Upper lobe of left lung (tissue), 6 donors: ENCODE measurements around the gene TRAPPC2. TPM values are rescaled to one million over a fixed set of nuclear protein-coding genes. Genes with fewer than 3 reads are reported as not detected.

ENCODE experiments used
- ATAC-seq, 2 donors: fragments of 200-7000 bp; cut with Tn5 transposase; one replicate each; pipeline ENCODE4 v1.9.1; 2022; ENCODE audit warnings: mild to moderate bottlenecking in 2 of 2, moderate library complexity in 2 of 2; ENCODE audit not compliant: low FRiP score in 2 of 2
- DNase-seq, 2 donors: peaks; one replicate each; pipeline ENCODE4 v3.0.0-alpha.2; 2019 to 2020
- H3K27ac ChIP-seq, 4 donors: fragments of 200-600 bp; sonication (generic); one replicate each; pipeline ENCODE4 v1.5.1; 2016 to 2019
- H3K27me3 ChIP-seq, 4 donors: fragments of 200-600 bp; sonication (generic); one replicate each; pipeline ENCODE4 v1.5.1; 2017 to 2019
- H3K36me3 ChIP-seq, 4 donors: fragments of 200-600 bp; sonication (generic); one replicate each; pipeline ENCODE4 v1.5.1; 2016 to 2019
- H3K4me1 ChIP-seq, 4 donors: fragments of 200-600 bp; sonication (generic); one replicate each; pipeline ENCODE4 v1.5.1; 2018 to 2019
- H3K4me3 ChIP-seq, 4 donors: fragments of 200-600 bp; sonication (generic); one replicate each; pipeline ENCODE4 v1.5.1; 2017 to 2019; ENCODE audit warnings: mild to moderate bottlenecking in 2 of 4, moderate library complexity in 1 of 4
- H3K9me3 ChIP-seq, 4 donors: fragments of 200-600 bp; sonication (generic); one replicate each; pipeline ENCODE4 v1.5.1; 2018 to 2019
- EP300 ChIP-seq, 4 donors: sonication (generic); formaldehyde crosslinking; IDR thresholded peaks; one replicate each; pipeline ENCODE4 v1.5.1; 2017; ENCODE audit warnings: antibody characterized with exemption in 4 of 4, control low read depth in 2 of 4
- POLR2A ChIP-seq, 4 donors: fragments of 450-650 bp; IDR thresholded peaks; one replicate each; pipeline ENCODE4 v1.5.1; 2016 to 2017; ENCODE audit warnings: antibody characterized with exemption in 4 of 4, mild to moderate bottlenecking in 2 of 4
- POLR2AphosphoS5 ChIP-seq, 2 donors: sonication (generic); formaldehyde crosslinking; IDR thresholded peaks; one replicate each; pipeline ENCODE4 v1.5.1; 2017; ENCODE audit warnings: antibody characterized with exemption in 2 of 2
- WGBS, 2 donors: methylation state at CpG; one replicate each; pipeline ENCODE4 v1.1.5; 2017 to 2018; 5-methylcytosine and 5-hydroxymethylcytosine counted together
- total RNA-seq, 6 donors: library from RNA; depleted of rRNA in 4 of 6; stranded (reverse); fragments of >200 nt in 4 of 6; gene quantifications; one replicate each; pipeline versions ENCODE4 v1.1.0 to v1.2.1, GENCODE V29; 2016 to 2021
- TF ChIP-seq, protein P1 (sequence below), 6 experiments: fragments of 450-650 bp in 4 of 6; fragments of 200-600 bp in 2 of 6; sonication (generic) in 2 of 6; IDR thresholded peaks; one replicate each; pipeline ENCODE4 v1.5.1; 2016 to 2019; ENCODE audit warnings: antibody characterized with exemption in 6 of 6
- donor health status: DM: no; HTN: no; CAD: no; lungs with moderate emphysema.
- donor health status: DM: no; HTN: yes; CAD: no; lungs with severe emphysema.

Gene TRAPPC2
- total RNA-seq, 6 donors from 2014 or later, result 6.3 to 18.0 (median 12.7) TPM

- ATAC-seq (no peak), DNase-seq (no peak)
- peaks cover 16 to 33% (median 24%) of the 10 kb centered on the region in 4 donors for H3K4me1 ChIP-seq
- H3K27me3 ChIP-seq, result no peaks in the 10 kb centered on the region
- no peak overlapping the region for H3K4me3 ChIP-seq
- no peaks in the 10 kb centered on the region for H3K9me3 ChIP-seq
- no peak overlapping the region for H3K27ac ChIP-seq
- 86 to 90% methylated on average over 2 of the region's 2 CpGs for WGBS, 2 donors
- H3K36me3 ChIP-seq, result no peaks in the 10 kb centered on the region
- TF ChIP-seq, protein P1, sequence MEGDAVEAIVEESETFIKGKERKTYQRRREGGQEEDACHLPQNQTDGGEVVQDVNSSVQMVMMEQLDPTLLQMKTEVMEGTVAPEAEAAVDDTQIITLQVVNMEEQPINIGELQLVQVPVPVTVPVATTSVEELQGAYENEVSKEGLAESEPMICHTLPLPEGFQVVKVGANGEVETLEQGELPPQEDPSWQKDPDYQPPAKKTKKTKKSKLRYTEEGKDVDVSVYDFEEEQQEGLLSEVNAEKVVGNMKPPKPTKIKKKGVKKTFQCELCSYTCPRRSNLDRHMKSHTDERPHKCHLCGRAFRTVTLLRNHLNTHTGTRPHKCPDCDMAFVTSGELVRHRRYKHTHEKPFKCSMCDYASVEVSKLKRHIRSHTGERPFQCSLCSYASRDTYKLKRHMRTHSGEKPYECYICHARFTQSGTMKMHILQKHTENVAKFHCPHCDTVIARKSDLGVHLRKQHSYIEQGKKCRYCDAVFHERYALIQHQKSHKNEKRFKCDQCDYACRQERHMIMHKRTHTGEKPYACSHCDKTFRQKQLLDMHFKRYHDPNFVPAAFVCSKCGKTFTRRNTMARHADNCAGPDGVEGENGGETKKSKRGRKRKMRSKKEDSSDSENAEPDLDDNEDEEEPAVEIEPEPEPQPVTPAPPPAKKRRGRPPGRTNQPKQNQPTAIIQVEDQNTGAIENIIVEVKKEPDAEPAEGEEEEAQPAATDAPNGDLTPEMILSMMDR (IDR thresholded peaks at IDR 0.05), result no peak
- TF ChIP-seq EP300 (IDR thresholded peaks at IDR 0.05), result no peak
- no peak for TF ChIP-seq POLR2A (IDR thresholded peaks at IDR 0.05)
- TF ChIP-seq POLR2AphosphoS5 (IDR thresholded peaks at IDR 0.05), result no peak
Observed at GRCh38 chrX:13697455-13697854, 37.0 kb downstream of the TRAPPC2 start.

- WGBS, 2 donors, result 91 to 93% methylated on average over 4 of the region's 4 CpGs
- no peak for DNase-seq
- Histone ChIP-seq H3K27me3 (no peaks in the 10 kb centered on the region), H3K4me3 (no peak overlapping the region), H3K9me3 (no peaks in the 10 kb centered on the region), H3K27ac (no peak overlapping the region), H3K36me3 (no peaks in the 10 kb centered on the region), H3K4me1 (peaks cover 16 to 42% (median 26%) of the 10 kb centered on the region in 4 donors)
- no peak for ATAC-seq
- TF ChIP-seq POLR2A (IDR thresholded peaks at IDR 0.05) (no peak), EP300 (IDR thresholded peaks at IDR 0.05) (no peak), POLR2AphosphoS5 (IDR thresholded peaks at IDR 0.05) (no peak)
- TF ChIP-seq, protein P1 (IDR thresholded peaks at IDR 0.05), result no peak
Observed at GRCh38 chrX:13695601-13696115, 38.8 kb downstream of the TRAPPC2 start.

DNA sequence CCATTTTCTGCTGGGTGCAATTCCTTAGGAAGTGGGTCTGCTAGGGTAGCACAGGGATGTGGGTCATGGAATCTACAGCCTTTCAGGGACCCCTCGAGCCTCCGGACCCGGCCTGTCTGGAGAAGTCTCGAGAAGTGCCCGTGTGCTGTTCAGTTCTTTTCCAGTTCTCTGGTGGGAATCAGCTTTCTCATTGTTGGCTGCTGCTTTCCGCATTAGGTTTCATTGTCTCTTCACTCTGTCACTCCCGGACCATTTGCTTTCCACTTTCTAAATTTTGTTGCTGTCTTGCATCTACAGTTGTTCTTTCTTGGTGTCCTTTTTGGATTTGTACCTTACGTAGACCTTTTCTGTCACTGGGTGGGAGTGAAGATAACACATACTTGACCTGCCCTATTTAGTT is 39.4 kb downstream of the TRAPPC2 start:
- no peaks in the 10 kb centered on the region for H3K36me3 ChIP-seq
- H3K4me3 ChIP-seq, result no peak overlapping the region
- no peaks in the 10 kb centered on the region for H3K9me3 ChIP-seq
- H3K4me1 ChIP-seq, result peaks cover 16 to 46% (median 27%) of the 10 kb centered on the region in 4 donors
- peak overlapping the region in 1 of 4 donors; percentile 16 for H3K27ac ChIP-seq
- DNase-seq (no peak), ATAC-seq (no peak)
- no peak for TF ChIP-seq POLR2AphosphoS5 (IDR thresholded peaks at IDR 0.05)
- no peak for TF ChIP-seq EP300 (IDR thresholded peaks at IDR 0.05)
- TF ChIP-seq, protein P1 (IDR thresholded peaks at IDR 0.05), result no peak
- no peak for TF ChIP-seq POLR2A (IDR thresholded peaks at IDR 0.05)
- no peaks in the 10 kb centered on the region for H3K27me3 ChIP-seq
- WGBS, 2 donors, result 66 to 90% methylated on average over 8 of the region's 8 CpGs

DNA sequence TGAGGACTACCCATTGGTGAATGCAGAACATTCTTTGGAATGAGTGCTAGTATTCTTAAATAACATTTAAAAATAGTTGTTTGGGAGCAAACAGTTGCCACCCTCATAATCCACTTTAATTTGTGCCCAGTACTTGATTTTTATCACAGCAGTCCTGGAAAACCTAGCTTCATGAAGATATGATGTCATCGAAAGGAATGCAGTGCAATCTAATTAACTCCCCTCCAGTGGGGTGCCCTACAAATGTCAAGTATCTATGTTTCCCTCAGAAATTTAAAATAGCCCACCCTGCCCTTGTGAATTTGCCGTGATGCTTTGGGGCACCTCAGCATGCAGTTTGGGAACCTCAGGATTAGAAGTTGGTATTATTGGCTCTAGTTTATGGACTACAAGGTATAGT is 40.1 kb downstream of the TRAPPC2 start:
- Histone ChIP-seq H3K4me1 (peaks cover 16 to 42% (median 27%) of the 10 kb centered on the region in 4 donors), H3K27me3 (no peaks in the 10 kb centered on the region), H3K27ac (peak overlapping the region in 1 of 4 donors; percentile 16), H3K4me3 (no peak overlapping the region), H3K9me3 (no peaks in the 10 kb centered on the region), H3K36me3 (no peaks in the 10 kb centered on the region)
- DNase-seq, result no peak
- no peak for ATAC-seq
- TF ChIP-seq EP300 (IDR thresholded peaks at IDR 0.05) (no peak), POLR2A (IDR thresholded peaks at IDR 0.05) (no peak), POLR2AphosphoS5 (IDR thresholded peaks at IDR 0.05) (no peak)
- TF ChIP-seq, protein P1 (IDR thresholded peaks at IDR 0.05), result no peak
- 56 to 63% methylated on average over 2 of the region's 2 CpGs for WGBS, 2 donors

DNA sequence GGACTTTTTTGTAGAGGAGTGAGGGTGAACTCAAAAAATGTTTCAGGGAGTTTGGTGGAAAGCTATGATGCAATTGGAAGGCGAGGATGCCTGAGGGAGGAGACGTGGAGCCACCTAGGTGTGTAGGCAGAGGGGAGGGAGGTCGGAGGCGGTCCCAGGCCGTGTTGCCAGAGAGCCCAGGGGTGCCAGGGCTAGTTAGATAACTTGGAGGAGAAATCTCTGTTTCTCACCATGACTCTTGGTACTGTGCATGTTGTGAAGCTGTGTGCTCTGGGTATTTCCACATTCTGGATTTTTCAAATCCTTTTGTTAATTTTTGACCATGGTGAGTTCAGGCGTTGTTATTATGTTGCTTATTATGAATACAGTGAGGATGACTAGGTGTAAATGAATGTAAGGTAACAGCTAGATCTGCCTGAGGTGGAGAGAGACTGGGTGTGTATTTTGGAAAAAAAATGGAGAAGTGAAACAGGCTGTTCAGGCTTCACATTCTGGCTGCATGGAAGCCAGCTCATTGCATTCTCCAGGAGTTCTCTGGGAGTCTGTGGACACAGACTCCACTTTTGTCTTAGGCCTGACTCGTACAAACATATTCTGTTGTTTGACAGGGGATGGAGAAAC is 41.0 kb downstream of the TRAPPC2 start:
- peak overlapping the region in 3 of 4 donors; percentile 1 to 27 (median 3) for H3K27ac ChIP-seq
- DNase-seq (no peak), ATAC-seq (no peak)
- H3K9me3 ChIP-seq, result no peaks in the 10 kb centered on the region
- H3K36me3 ChIP-seq, result no peaks in the 10 kb centered on the region
- H3K4me3 ChIP-seq, result no peak overlapping the region
- H3K27me3 ChIP-seq, result no peaks in the 10 kb centered on the region
- 36 to 48% methylated on average over 5 to 7 of the region's 7 CpGs for WGBS, 2 donors
- peaks cover 7 to 46% (median 22%) of the 10 kb centered on the region in 4 donors for H3K4me1 ChIP-seq
- no peak for TF ChIP-seq POLR2AphosphoS5 (IDR thresholded peaks at IDR 0.05)
- no peak for TF ChIP-seq POLR2A (IDR thresholded peaks at IDR 0.05)
